HCT116 (cell line): ENCODE results near the gene ATAD5. TPM values are rescaled to one million over a fixed set of nuclear protein-coding genes. Genes with fewer than 3 reads are reported as not detected.
A peak's percentile ranks its signal among the peaks of the same experiment; 100 is the strongest.

Experiments
- ATAC-seq: fragments of 200-7000 bp; cut with Tn5 transposase; 2 replicates; pipeline ENCODE4 v1.9.1; 2020; ENCODE audit warnings: mild to moderate bottlenecking, moderate library complexity
- BruUV-seq: library from RNA; stranded (reverse); fragments of 400-500 nt; replicated peaks from 2 replicates; lab custom pipeline; 2021; lab: Mats Ljungman, UMichigan
- CTCF ChIA-PET: fragments of 300-600 bp; sonication (Branson Sonifier 250); formaldehyde crosslinking; loops from one replicate; lab custom pipeline; 2021; ENCODE audit warnings: antibody characterized with exemption; lab: Charles Lee
- POLR2A ChIA-PET: fragments of 300-600, 350-600 bp; sonication (Branson Sonifier 250); formaldehyde crosslinking; loops from one replicate; lab custom pipeline; 2021; ENCODE audit warnings: antibody characterized with exemption; lab: Charles Lee
- RAD21 ChIA-PET, 2 experiments: fragments of 300-600 bp; sonication (Branson Sonifier 250); formaldehyde crosslinking; loops; one replicate each; lab custom pipeline; 2023; ENCODE audit warnings: low total read pairs in 2 of 2; ENCODE audit not compliant: uncharacterized antibody in 2 of 2, unreplicated experiment in 2 of 2, low non-redundant PET in 1 of 2; lab: Charles Lee
- DNase-seq: peaks from one replicate; pipeline ENCODE4 v3.0.0-alpha.2; 2010; ENCODE audit warnings: low read depth, low spot score
- H2AFZ ChIP-seq: fragments of 200-600 bp; shearing (Covaris generic), sonication (generic); 2 replicates; pipeline ENCODE4 v1.6.1; 2017; ENCODE audit warnings: low read depth, mixed run types, mixed read lengths, antibody characterized with exemption, low read length; ENCODE audit not compliant: poor library complexity, severe bottlenecking
- H3K27ac ChIP-seq: 2 replicates; pipeline ENCODE4 v1.5.1; 2012; ENCODE audit warnings: low read depth, low read length
- H3K27me3 ChIP-seq: fragments of 200-600 bp; sonication (generic); 2 replicates; pipeline ENCODE4 v1.6.1; 2016; ENCODE audit warnings: mixed run types, low read length, mixed read lengths; ENCODE audit not compliant: insufficient read depth
- H3K36me3 ChIP-seq, 2 experiments: fragments of 200-500 bp in 1 of 2; fragments of 200-600 bp in 1 of 2; sonication (Bioruptor generic) in 1 of 2; sonication (generic) in 1 of 2; 2 replicates each; pipeline versions ENCODE4 v1.5.1 to v1.6.1; 2014 to 2016; ENCODE audit warnings: low read length in 2 of 2, inconsistent platforms in 1 of 2, mixed read lengths in 1 of 2, mixed run types in 1 of 2; ENCODE audit not compliant: insufficient read depth in 2 of 2, control insufficient read depth in 1 of 2
- H3K4me1 ChIP-seq, 2 experiments: fragments of 200-600 bp in 1 of 2; sonication (generic) in 1 of 2; 2 replicates each; pipeline versions ENCODE4 v1.5.1 to v1.6.1; 2012 to 2017; ENCODE audit warnings: low read length in 2 of 2, inconsistent platforms in 1 of 2, mild to moderate bottlenecking in 1 of 2, mixed read lengths in 1 of 2, mixed run types in 1 of 2, moderate library complexity in 1 of 2; ENCODE audit not compliant: insufficient read depth in 2 of 2, control insufficient read depth in 1 of 2
- H3K4me2 ChIP-seq: fragments of 200-600 bp; sonication (generic); 2 replicates; pipeline ENCODE4 v1.6.1; 2017; ENCODE audit warnings: mixed run types, low read length, mixed read lengths
- H3K4me3 ChIP-seq, 2 experiments: fragments of 200-600 bp in 1 of 2; sonication (generic) in 1 of 2; replicated peaks in 1 of 2; 2 replicates each; pipeline ENCODE4 v1.5.1; 2011 to 2016; ENCODE audit warnings: low read length in 2 of 2, control low read depth in 1 of 2, low read depth in 1 of 2, mild to moderate bottlenecking in 1 of 2, mixed read lengths in 1 of 2, mixed run types in 1 of 2
- H3K79me2 ChIP-seq: fragments of 200-600 bp; sonication (generic); 2 replicates; pipeline ENCODE4 v1.6.1; 2017; ENCODE audit warnings: mild to moderate bottlenecking, mixed run types, low read length, moderate library complexity, mixed read lengths; ENCODE audit not compliant: insufficient read depth
- H3K9ac ChIP-seq: fragments of 200-600 bp; sonication (generic); 2 replicates; pipeline ENCODE4 v1.6.1; 2016; ENCODE audit warnings: low read length, mixed read lengths
- H3K9me2 ChIP-seq: fragments of 200-600 bp; sonication (generic), shearing (Covaris generic); 2 replicates; pipeline ENCODE4 v1.6.1; 2017; ENCODE audit warnings: mixed run types, mild to moderate bottlenecking, moderate library complexity; ENCODE audit not compliant: insufficient read depth
- H3K9me3 ChIP-seq, 2 experiments: fragments of 200-500 bp in 1 of 2; fragments of 200-600 bp in 1 of 2; sonication (Bioruptor generic) in 1 of 2; sonication (generic) in 1 of 2; 2 replicates each; pipeline ENCODE4 v1.6.1; 2014 to 2017; ENCODE audit warnings: low read length in 2 of 2, mixed read lengths in 2 of 2, inconsistent platforms in 1 of 2, low read depth in 1 of 2, mild to moderate bottlenecking in 1 of 2, mixed run types in 1 of 2, moderate library complexity in 1 of 2; ENCODE audit not compliant: control insufficient read depth in 1 of 2, insufficient read depth in 1 of 2
- H4K20me1 ChIP-seq: fragments of 200-600 bp; sonication (generic), shearing (Covaris generic); 2 replicates; pipeline ENCODE4 v1.6.1; 2017; ENCODE audit warnings: mixed run types, mild to moderate bottlenecking, moderate library complexity; ENCODE audit not compliant: insufficient read depth
- ELF1 ChIP-seq: IDR thresholded peaks from 2 replicates; pipeline ENCODE4 v1.6.1; 2012; ENCODE audit warnings: low read depth, borderline replicate concordance
- EZH2 ChIP-seq: fragments of 200-600 bp; sonication (generic); IDR thresholded peaks from 2 replicates; pipeline ENCODE4 v1.6.1; 2017; ENCODE audit warnings: antibody characterized with exemption, mixed run types
- EZH2phosphoT487 ChIP-seq: fragments of 200-600 bp; IDR thresholded peaks from 2 replicates; pipeline ENCODE4 v1.6.1; 2018; ENCODE audit warnings: antibody characterized with exemption, borderline replicate concordance
- SIN3A ChIP-seq: IDR thresholded peaks from 2 replicates; pipeline ENCODE4 v1.6.1; 2012; ENCODE audit warnings: low read depth
- SRF ChIP-seq: IDR thresholded peaks from 2 replicates; pipeline ENCODE4 v1.6.1; 2012; ENCODE audit warnings: low read depth
- YY1 ChIP-seq: IDR thresholded peaks from 2 replicates; pipeline ENCODE4 v1.6.1; 2011; ENCODE audit warnings: low read length, low read depth, moderate library complexity, mild to moderate bottlenecking; ENCODE audit not compliant: insufficient replicate concordance; ENCODE audit errors: extremely low read depth
- ZFX ChIP-seq: fragments of 450-650 bp; IDR thresholded peaks from 2 replicates; pipeline ENCODE4 v1.6.1; 2017
- intact Hi-C: fragments of 100-400 bp; cut with micrococcal nuclease; formaldehyde crosslinking; loops from 2 replicates; pipeline ENCODE4 v1.10.0; 2022
- total RNA-seq: library from RNA; stranded (reverse); gene quantifications from one replicate; pipeline ENCODE4 v1.2.1, GENCODE V29; 2021; ENCODE audit not compliant: unreplicated experiment
- TF ChIP-seq, protein P1 (sequence below): IDR thresholded peaks from 2 replicates; pipeline ENCODE4 v1.6.1; 2011; ENCODE audit warnings: mild to moderate bottlenecking, low read length, moderate library complexity; ENCODE audit not compliant: insufficient replicate concordance; ENCODE audit errors: extremely low read depth

Gene ATAD5
- total RNA-seq, 1 experiment from 2014 or later, result 9.5 TPM

- H3K9ac ChIP-seq, result peak overlapping the region; percentile 80
- ChIA-PET POLR2A (no interaction called here), CTCF (interaction anchor here (1.8 kb wide), 1 partner anchor 487 kb away, joined by 4 read pairs; no protein-coding TSS in a partner anchor), RAD21 (no interaction called here)
- intact Hi-C loops, result no loop called here
- TSS peak; percentile 44 for BruUV-seq
- H3K4me3 ChIP-seq, result peak overlapping the region; percentile 77 to 81
- H3K4me2 ChIP-seq, result peak overlapping the region; percentile 78
- no peaks in the 10 kb centered on the region for H3K9me2 ChIP-seq
- peaks cover 7% of the 10 kb centered on the region; the same call in 1 of the 2 replicates for H4K20me1 ChIP-seq
- H3K36me3 ChIP-seq, result peaks cover 0 to 4% of the 10 kb centered on the region in 2 experiments; a peak in 1 of 4 replicates
- H3K79me2 ChIP-seq, result peaks cover 60% of the 10 kb centered on the region
- no peak for DNase-seq
- no peak for ATAC-seq
- no peaks in the 10 kb centered on the region for H3K9me3 ChIP-seq
- no peak overlapping the region for H2AFZ ChIP-seq
- TF ChIP-seq ELF1 (no peak), YY1 (no peak), SRF (no peak), ZFX (no peak), EZH2phosphoT487 (no peak), SIN3A (no peak)
- TF ChIP-seq, protein P1, sequence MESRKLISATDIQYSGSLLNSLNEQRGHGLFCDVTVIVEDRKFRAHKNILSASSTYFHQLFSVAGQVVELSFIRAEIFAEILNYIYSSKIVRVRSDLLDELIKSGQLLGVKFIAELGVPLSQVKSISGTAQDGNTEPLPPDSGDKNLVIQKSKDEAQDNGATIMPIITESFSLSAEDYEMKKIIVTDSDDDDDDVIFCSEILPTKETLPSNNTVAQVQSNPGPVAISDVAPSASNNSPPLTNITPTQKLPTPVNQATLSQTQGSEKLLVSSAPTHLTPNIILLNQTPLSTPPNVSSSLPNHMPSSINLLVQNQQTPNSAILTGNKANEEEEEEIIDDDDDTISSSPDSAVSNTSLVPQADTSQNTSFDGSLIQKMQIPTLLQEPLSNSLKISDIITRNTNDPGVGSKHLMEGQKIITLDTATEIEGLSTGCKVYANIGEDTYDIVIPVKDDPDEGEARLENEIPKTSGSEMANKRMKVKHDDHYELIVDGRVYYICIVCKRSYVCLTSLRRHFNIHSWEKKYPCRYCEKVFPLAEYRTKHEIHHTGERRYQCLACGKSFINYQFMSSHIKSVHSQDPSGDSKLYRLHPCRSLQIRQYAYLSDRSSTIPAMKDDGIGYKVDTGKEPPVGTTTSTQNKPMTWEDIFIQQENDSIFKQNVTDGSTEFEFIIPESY, result no peak
- H3K27me3 ChIP-seq, result no peaks in the 10 kb centered on the region
- H3K27ac ChIP-seq, result peak overlapping the region; percentile 94; the same call in 1 of the 2 replicates
- H3K4me1 ChIP-seq, result peaks cover 15 to 33% of the 10 kb centered on the region in 2 experiments
Measured at GRCh38 chr17:30823421-30823820, 8.3 kb upstream of the ATAD5 start.

DNA sequence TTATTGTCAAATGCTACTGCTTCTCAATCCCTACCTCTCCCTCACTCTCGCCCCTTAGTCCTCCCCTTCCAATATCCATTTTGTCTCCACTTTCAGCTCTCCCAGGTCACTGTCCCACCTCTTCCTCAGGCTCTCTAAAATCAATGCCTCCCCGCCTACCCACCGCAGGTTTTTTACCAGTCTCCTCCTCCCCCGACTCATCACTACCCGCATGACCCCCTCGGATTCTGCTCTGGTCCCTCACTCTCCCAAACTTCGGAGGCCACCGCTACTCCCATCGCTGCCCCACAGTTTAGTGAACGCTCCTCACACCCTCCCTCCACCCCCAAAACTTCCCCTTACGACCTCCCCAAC, 7.8 kb upstream of the ATAD5 start:
- peak overlapping the region; percentile 94 for H3K27ac ChIP-seq
- RAD21 ChIA-PET, result no interaction called here
- CTCF ChIA-PET, result interaction anchor here (0.9 to 2.4 kb wide), 4 partner anchors 13 to 488 kb away, joined by 3 to 7 read pairs (median 5); partner anchors contain the start of gene GOSR1
- H3K36me3 ChIP-seq, result peaks cover 0 to 3% of the 10 kb centered on the region in 2 experiments; a peak in 1 of 4 replicates
- H3K4me2 ChIP-seq, result peak overlapping the region; percentile 78
- H4K20me1 ChIP-seq, result peaks cover 7% of the 10 kb centered on the region; the same call in 1 of the 2 replicates
- peak overlapping the region; percentile 77 to 81 for H3K4me3 ChIP-seq
- H3K9me3 ChIP-seq, result no peaks in the 10 kb centered on the region
- TF ChIP-seq EZH2, result no peak
- TF ChIP-seq, all 23 proteins: peak for 0
- peak overlapping the region; percentile 80 for H3K9ac ChIP-seq
- DNase-seq (no peak), ATAC-seq (peak; percentile 4)
- intact Hi-C loops, result no loop called here
- H3K79me2 ChIP-seq, result peaks cover 55% of the 10 kb centered on the region
- peak overlapping the region; percentile 13 for H2AFZ ChIP-seq
- no peaks in the 10 kb centered on the region for H3K9me2 ChIP-seq
- H3K4me1 ChIP-seq, result peaks cover 15 to 33% of the 10 kb centered on the region in 2 experiments
- no peaks in the 10 kb centered on the region for H3K27me3 ChIP-seq
- POLR2A ChIA-PET, result no interaction called here
- BruUV-seq, result no TSS peak
